ENCODE measurements around the gene SLC17A2. TPM values are rescaled to one million over a fixed set of nuclear protein-coding genes. Genes with fewer than 3 reads are reported as not detected.

Gene SLC17A2
- total RNA-seq, 4 donors from 2014 or later = not detected

DNA sequence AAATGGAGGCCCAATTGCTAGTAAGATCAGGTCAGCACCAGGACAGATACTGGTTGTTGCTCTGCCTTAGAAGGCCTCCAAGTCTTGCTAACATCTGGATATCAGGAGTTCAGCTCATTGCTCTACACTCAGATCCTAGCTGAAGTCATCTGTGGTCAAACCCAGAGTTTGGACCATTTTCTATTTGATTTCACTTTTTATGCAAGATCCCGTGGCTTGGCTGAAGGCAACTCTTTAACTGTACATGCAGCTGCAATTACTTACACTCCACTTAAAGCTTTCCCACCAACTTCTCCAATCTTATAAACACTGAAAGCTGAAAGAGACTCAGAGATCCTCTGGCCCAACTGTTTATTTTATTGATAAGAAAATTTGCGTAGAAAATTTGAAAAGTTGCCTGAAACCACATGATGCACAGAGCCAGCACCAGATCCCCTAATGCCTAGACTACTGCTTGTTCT is 2.7 kb downstream of the SLC17A2 start:
- H3K27me3 ChIP-seq = peaks cover 0 to 5% (median 0%) of the 10 kb centered on the region in 4 donors
- H3K36me3 ChIP-seq = no peaks in the 10 kb centered on the region
- DNase-seq (ENCODE audit: extremely low spot score) = no peak
- no peaks in the 10 kb centered on the region for H3K4me1 ChIP-seq
- no peak overlapping the region for H3K27ac ChIP-seq (replicated peaks in 1 of 4)
- intact Hi-C loops (cut with DNase I) = no loop called here
- no peaks in the 10 kb centered on the region for H3K9me3 ChIP-seq
- 72% methylated on average over 2 of the region's 2 CpGs for WGBS
- no peak overlapping the region for H3K4me3 ChIP-seq
- TF ChIP-seq POLR2A (IDR thresholded peaks at IDR 0.05; ENCODE audit: low read depth) = no peak
- no peak for TF ChIP-seq POLR2AphosphoS5 (IDR thresholded peaks at IDR 0.05)
- TF ChIP-seq EP300 (IDR thresholded peaks at IDR 0.05) = no peak
- TF ChIP-seq, protein P1, sequence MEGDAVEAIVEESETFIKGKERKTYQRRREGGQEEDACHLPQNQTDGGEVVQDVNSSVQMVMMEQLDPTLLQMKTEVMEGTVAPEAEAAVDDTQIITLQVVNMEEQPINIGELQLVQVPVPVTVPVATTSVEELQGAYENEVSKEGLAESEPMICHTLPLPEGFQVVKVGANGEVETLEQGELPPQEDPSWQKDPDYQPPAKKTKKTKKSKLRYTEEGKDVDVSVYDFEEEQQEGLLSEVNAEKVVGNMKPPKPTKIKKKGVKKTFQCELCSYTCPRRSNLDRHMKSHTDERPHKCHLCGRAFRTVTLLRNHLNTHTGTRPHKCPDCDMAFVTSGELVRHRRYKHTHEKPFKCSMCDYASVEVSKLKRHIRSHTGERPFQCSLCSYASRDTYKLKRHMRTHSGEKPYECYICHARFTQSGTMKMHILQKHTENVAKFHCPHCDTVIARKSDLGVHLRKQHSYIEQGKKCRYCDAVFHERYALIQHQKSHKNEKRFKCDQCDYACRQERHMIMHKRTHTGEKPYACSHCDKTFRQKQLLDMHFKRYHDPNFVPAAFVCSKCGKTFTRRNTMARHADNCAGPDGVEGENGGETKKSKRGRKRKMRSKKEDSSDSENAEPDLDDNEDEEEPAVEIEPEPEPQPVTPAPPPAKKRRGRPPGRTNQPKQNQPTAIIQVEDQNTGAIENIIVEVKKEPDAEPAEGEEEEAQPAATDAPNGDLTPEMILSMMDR (IDR thresholded peaks at IDR 0.05) = no peak

DNA sequence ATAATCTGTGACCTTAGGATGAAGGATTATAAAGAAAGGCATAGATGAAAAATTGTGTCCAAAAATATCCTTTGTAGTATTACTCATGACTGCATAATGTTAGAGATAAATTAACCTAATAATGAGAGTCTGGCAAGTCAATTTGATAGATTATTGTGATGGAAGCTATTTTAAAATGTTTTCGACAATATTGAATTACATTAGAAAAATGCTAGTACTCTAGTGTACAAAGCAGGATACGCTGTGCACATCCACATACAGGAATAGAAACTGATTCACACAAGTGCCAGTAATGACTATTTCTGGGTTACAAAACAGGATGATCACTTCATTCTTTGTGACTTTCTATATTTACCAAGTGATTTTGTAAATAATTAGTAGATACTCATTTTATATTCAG is 3.3 kb downstream of the SLC17A2 start:
- TF ChIP-seq POLR2A (IDR thresholded peaks at IDR 0.05; ENCODE audit: low read depth) = no peak
- TF ChIP-seq EP300 (IDR thresholded peaks at IDR 0.05) = no peak
- TF ChIP-seq POLR2AphosphoS5 (IDR thresholded peaks at IDR 0.05) = no peak
- TF ChIP-seq, protein P1 (IDR thresholded peaks at IDR 0.05) = no peak
- no peak overlapping the region for H3K4me3 ChIP-seq
- H3K27ac ChIP-seq (replicated peaks in 1 of 4) = no peak overlapping the region
- H3K27me3 ChIP-seq = peaks cover 0 to 5% (median 0%) of the 10 kb centered on the region in 4 donors
- WGBS = 72% methylated on average over 2 of the region's 2 CpGs
- no peak for DNase-seq (ENCODE audit: extremely low spot score)
- intact Hi-C loops (cut with DNase I) = no loop called here
- no peaks in the 10 kb centered on the region for H3K36me3 ChIP-seq
- H3K4me1 ChIP-seq = no peaks in the 10 kb centered on the region
- no peaks in the 10 kb centered on the region for H3K9me3 ChIP-seq

DNA sequence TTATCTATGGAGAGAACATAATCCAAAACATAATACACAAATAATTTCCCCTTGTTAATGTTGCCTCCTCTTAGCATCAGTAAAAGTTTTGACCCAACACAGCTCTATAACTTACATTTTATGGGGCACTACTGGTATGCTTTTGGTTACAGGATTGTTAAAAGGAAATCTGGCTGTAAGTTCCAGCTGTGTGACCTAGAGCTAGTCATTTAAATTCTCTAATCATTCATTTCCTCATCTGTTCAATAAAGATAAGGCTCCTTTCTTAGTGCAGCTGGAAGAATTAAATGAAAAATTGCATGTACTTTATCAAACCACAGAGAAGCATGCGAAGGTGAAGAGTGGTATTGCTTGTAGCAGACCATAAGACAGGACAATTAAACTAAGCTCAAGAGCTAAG is 4.6 kb downstream of the SLC17A2 start:
- TF ChIP-seq, protein P1 (IDR thresholded peaks at IDR 0.05) = no peak
- TF ChIP-seq POLR2A (IDR thresholded peaks at IDR 0.05; ENCODE audit: low read depth) = no peak
- TF ChIP-seq EP300 (IDR thresholded peaks at IDR 0.05) = no peak
- no peak for TF ChIP-seq POLR2AphosphoS5 (IDR thresholded peaks at IDR 0.05)
- intact Hi-C loops (cut with DNase I) = no loop called here
- H3K4me3 ChIP-seq = no peak overlapping the region
- peaks cover 0 to 5% (median 0%) of the 10 kb centered on the region in 4 donors for H3K27me3 ChIP-seq
- 63% methylated on average over 1 of the region's 1 CpG for WGBS
- no peaks in the 10 kb centered on the region for H3K9me3 ChIP-seq
- no peaks in the 10 kb centered on the region for H3K4me1 ChIP-seq
- no peaks in the 10 kb centered on the region for H3K36me3 ChIP-seq
- no peak overlapping the region for H3K27ac ChIP-seq (replicated peaks in 1 of 4)
- DNase-seq (ENCODE audit: extremely low spot score) = no peak

DNA sequence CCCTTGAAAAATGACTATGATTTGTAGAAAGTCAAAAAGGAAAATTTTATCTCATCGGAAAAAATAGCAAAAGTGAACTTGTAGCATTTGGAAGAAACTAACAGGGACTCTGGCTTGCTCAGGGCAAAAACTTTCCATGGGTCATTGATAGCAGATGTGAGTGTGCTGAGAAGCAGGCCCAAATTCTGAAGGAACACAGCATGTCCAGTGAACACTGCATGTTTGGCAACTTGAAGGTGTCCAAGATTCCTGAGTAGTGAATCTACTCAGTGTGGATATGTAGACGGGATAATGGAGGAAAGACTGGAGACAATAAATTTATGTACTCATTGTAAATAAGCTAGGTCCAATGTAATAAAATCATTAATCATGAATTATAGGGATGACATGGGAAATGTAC is 8.2 kb downstream of the SLC17A2 start:
- H3K27ac ChIP-seq (replicated peaks in 1 of 4) = no peak overlapping the region
- TF ChIP-seq, protein P1 (IDR thresholded peaks at IDR 0.05) = no peak
- no peak for TF ChIP-seq POLR2A (IDR thresholded peaks at IDR 0.05; ENCODE audit: low read depth)
- no peak for TF ChIP-seq EP300 (IDR thresholded peaks at IDR 0.05)
- no peak for TF ChIP-seq POLR2AphosphoS5 (IDR thresholded peaks at IDR 0.05)
- no peak overlapping the region for H3K4me3 ChIP-seq
- no peaks in the 10 kb centered on the region for H3K9me3 ChIP-seq
- intact Hi-C loops (cut with DNase I) = no loop called here
- no peak for DNase-seq (ENCODE audit: extremely low spot score)
- peaks cover 0 to 5% (median 0%) of the 10 kb centered on the region in 4 donors for H3K27me3 ChIP-seq
- WGBS = 73% methylated on average over 2 of the region's 2 CpGs
- no peaks in the 10 kb centered on the region for H3K4me1 ChIP-seq
- no peaks in the 10 kb centered on the region for H3K36me3 ChIP-seq

All from esophagus muscularis mucosa (tissue), 4 donors.